HG03108 (cell line): ENCODE results near the gene EIF2S1.

Experiments
- ATAC-seq: cut with Tn5 transposase; IDR thresholded peaks from one replicate; pipeline ENCODE4 v1.9.1; 2021; ENCODE audit warnings: moderate library complexity; ENCODE audit not compliant: unreplicated experiment

The EIF2S1 gene

GRCh38 chr14:67432050-67432564 is 72.0 kb downstream of the EIF2S1 start:
- no peak for ATAC-seq

- no peak for ATAC-seq
Observed at GRCh38 chr14:67435603-67436002, 75.5 kb downstream of the EIF2S1 start.
